ENCODE measurements around the gene USP17L10. TPM values are rescaled to one million over a fixed set of nuclear protein-coding genes. Genes with fewer than 3 reads are reported as not detected.
"Not testable (repeated sequence)": the region's sequence is repeated elsewhere in the genome, so short reads cannot be mapped to it uniquely, and the experiment has no call there.

USP17L10 gene
- total RNA-seq, result not detected

DNA sequence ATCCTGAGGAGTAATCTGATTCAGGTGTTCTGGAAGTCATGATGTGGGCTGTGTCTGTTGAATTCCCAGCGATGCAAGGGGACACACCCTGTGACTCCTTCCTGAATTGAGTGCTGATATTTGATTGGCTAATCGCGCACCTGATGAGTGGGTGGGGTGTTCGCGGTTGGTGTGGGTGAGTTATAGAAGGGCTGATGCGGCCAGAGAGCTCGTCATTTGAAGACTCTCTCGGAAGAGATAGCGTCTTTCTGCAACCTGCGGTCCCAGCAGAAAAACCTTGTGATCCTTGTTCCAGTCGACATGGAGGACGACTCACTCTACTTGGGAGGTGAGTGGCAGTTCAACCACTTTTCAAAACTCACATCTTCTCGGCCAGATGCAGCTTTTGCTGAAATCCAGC, at the start of gene USP17L10:
USP17L10 (plus strand) TSS at position 301 of the 400 bp plus-strand sequence; CDS start at position 301, 0 bp downstream.
- WGBS, 2 donors, result no CpG with 5 or more reads among the region's 13 CpGs
- H3K4me3 ChIP-seq (replicated peaks in 1 of 3); H3K27me3 ChIP-seq; H3K27ac ChIP-seq; H3K36me3 ChIP-seq; intact Hi-C loops (cut with DNase I); DNase-seq; H3K9me3 ChIP-seq; H3K4me1 ChIP-seq: not testable (repeated sequence)

- DNase-seq; intact Hi-C loops (cut with DNase I); H3K4me1 ChIP-seq; H3K36me3 ChIP-seq; H3K4me3 ChIP-seq (replicated peaks in 1 of 3); H3K27me3 ChIP-seq; H3K9me3 ChIP-seq; H3K27ac ChIP-seq: not testable (repeated sequence)
- WGBS, 2 donors, result no CpG with 5 or more reads among the region's 8 CpGs
These were observed 44.5 kb upstream of the USP17L10 start for GRCh38 chr4:9165990-9166389.

- H3K27me3 ChIP-seq; H3K36me3 ChIP-seq; H3K9me3 ChIP-seq; H3K4me3 ChIP-seq (replicated peaks in 1 of 3); H3K4me1 ChIP-seq; DNase-seq; intact Hi-C loops (cut with DNase I); H3K27ac ChIP-seq: not testable (repeated sequence)
- WGBS, 2 donors, result no CpG with 5 or more reads among the region's 11 CpGs
These were observed 40.5 kb upstream of the USP17L10 start, which contains the start of gene FAM90A26 for GRCh38 chr4:9169791-9170459. FAM90A26 (plus strand) TSS chr4:9170409; CDS start chr4:9173173, 2,764 bp downstream.

GRCh38 chr4:9214701-9215100, 4.2 kb downstream of the USP17L10 start:
- H3K36me3 ChIP-seq; H3K27ac ChIP-seq; intact Hi-C loops (cut with DNase I); H3K27me3 ChIP-seq; H3K9me3 ChIP-seq; DNase-seq; H3K4me1 ChIP-seq; H3K4me3 ChIP-seq (replicated peaks in 1 of 3): not testable (repeated sequence)
- WGBS, 2 donors, result 76 to 82% methylated on average over 10 to 11 of the region's 14 CpGs

DNA sequence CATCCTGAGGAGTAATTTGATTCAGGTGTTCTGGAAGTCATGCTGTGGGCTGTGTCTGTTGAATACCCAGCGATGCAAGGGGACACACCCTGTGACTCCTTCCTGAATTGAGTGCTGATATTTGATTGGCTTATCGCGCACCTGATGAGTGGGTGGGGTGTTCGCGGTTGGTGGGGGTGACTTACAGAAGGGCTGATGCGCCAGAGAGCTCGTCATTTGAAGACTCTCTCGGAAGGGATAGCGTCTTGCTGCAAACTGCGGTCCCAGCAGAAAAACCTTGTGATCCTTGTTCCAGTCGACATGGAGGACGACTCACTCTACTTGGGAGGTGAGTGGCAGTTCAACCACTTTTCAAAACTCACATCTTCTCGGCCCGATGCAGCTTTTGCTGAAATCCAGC, 4.6 kb downstream of the USP17L10 start, which contains the start of gene USP17L11:
USP17L11 (plus strand) TSS at position 301 of the 400 bp plus-strand sequence; CDS start at position 301, 0 bp downstream.
- H3K36me3 ChIP-seq; H3K4me1 ChIP-seq; intact Hi-C loops (cut with DNase I); H3K4me3 ChIP-seq (replicated peaks in 1 of 3); H3K27ac ChIP-seq; DNase-seq; H3K9me3 ChIP-seq; H3K27me3 ChIP-seq: not testable (repeated sequence)
- WGBS, 2 donors, result no CpG with 5 or more reads among the region's 14 CpGs

DNA sequence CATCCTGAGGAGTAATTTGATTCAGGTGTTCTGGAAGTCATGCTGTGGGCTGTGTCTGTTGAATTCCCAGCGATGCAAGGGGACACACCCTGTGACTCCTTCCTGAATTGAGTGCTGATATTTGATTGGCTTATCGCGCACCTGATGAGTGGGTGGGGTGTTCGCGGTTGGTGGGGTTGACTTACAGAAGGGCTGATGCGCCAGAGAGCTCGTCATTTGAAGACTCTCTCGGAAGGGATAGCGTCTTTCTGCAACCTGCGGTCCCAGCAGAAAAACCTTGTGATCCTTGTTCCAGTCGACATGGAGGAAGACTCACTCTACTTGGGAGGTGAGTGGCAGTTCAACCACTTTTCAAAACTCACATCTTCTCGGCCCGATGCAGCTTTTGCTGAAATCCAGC, 9.4 kb downstream of the USP17L10 start, which contains the start of gene USP17L12:
USP17L12 (plus strand) TSS at position 301 of the 400 bp plus-strand sequence; CDS start at position 301, 0 bp downstream.
- WGBS, 2 donors, result no CpG with 5 or more reads among the region's 13 CpGs
- intact Hi-C loops (cut with DNase I), result not testable (repeated sequence)

DNA sequence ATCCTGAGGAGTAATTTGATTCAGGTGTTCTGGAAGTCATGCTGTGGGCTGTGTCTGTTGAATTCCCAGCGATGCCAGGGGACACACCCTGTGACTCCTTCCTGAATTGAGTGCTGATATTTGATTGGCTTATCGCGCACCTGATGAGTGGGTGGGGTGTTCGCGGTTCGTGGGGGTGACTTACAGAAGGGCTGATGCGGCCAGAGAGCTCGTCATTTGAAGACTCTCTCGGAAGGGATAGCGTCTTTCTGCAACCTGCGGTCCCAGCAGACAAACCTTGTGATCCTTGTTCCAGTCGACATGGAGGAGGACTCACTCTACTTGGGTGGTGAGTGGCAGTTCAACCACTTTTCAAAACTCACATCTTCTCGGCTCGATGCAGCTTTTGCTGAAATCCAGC, 14.1 kb downstream of the USP17L10 start, which contains the start of gene USP17L13:
USP17L13 (plus strand) TSS at position 301 of the 400 bp plus-strand sequence; CDS start at position 301, 0 bp downstream.
- H3K27ac ChIP-seq; H3K27me3 ChIP-seq; H3K36me3 ChIP-seq; H3K4me1 ChIP-seq; DNase-seq; intact Hi-C loops (cut with DNase I); H3K9me3 ChIP-seq; H3K4me3 ChIP-seq (replicated peaks in 1 of 3): not testable (repeated sequence)
- no CpG with 5 or more reads among the region's 14 CpGs for WGBS, 2 donors

More for the DNA sequence above, 9.4 kb downstream of the USP17L10 start, which contains the start of gene USP17L12:
- DNase-seq; H3K27me3 ChIP-seq; H3K36me3 ChIP-seq; H3K27ac ChIP-seq; H3K4me1 ChIP-seq; H3K9me3 ChIP-seq; H3K4me3 ChIP-seq (replicated peaks in 1 of 3): not testable (repeated sequence)

DNA sequence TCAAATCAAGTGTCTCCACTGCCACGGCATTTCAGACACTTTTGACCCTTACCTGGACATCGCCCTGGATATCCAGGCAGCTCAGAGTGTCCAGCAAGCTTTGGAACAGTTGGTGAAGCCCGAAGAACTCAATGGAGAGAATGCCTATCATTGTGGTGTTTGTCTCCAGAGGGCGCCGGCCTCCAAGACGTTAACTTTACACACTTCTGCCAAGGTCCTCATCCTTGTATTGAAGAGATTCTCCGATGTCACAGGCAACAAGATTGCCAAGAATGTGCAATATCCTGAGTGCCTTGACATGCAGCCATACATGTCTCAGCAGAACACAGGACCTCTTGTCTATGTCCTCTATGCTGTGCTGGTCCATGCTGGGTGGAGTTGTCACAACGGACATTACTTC, 19.8 kb downstream of the USP17L10 start:
- 82% methylated on average over 5 of the region's 8 CpGs; no CpG with 5 or more reads in 1 of the 2 donors for WGBS, 2 donors
- H3K27me3 ChIP-seq; intact Hi-C loops (cut with DNase I); H3K9me3 ChIP-seq; H3K4me1 ChIP-seq; H3K27ac ChIP-seq; H3K4me3 ChIP-seq (replicated peaks in 1 of 3); H3K36me3 ChIP-seq: not testable (repeated sequence)
- DNase-seq, result peak in 1 of 2 donors; percentile 0

DNA sequence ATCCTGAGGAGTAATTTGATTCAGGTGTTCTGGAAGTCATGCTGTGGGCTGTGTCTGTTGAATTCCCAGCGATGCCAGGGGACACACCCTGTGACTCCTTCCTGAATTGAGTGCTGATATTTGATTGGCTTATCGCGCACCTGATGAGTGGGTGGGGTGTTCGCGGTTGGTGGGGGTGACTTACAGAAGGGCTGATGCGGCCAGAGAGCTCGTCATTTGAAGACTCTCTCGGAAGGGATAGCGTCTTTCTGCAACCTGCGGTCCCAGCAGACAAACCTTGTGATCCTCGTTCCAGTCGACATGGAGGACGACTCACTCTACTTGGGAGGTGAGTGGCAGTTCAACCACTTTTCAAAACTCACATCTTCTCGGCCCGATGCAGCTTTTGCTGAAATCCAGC, 23.6 kb downstream of the USP17L10 start, which contains the start of gene USP17L15:
USP17L15 (plus strand) TSS at position 301 of the 400 bp plus-strand sequence; CDS start at position 301, 0 bp downstream.
- H3K36me3 ChIP-seq; H3K4me3 ChIP-seq (replicated peaks in 1 of 3); H3K9me3 ChIP-seq; H3K27ac ChIP-seq; DNase-seq; H3K27me3 ChIP-seq; H3K4me1 ChIP-seq; intact Hi-C loops (cut with DNase I): not testable (repeated sequence)
- no CpG with 5 or more reads among the region's 15 CpGs for WGBS, 2 donors

DNA sequence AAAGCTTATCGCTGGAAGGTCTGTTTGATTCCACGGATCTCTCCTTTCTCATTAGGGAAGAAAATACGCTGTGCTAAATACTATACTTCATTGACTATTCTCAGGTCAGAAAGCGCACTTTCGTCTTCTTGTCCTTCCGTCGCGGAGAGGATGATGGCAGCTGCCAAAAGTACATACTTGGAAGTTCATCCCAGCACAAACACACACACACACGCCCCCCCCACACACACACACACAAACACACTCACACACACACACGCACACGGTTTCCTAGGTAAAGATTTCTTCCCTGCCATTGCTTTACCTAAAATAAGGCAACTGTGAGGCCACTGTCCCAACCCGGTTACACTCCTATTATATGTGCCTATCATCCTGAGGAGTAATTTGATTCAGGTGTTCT, 28.0 kb downstream of the USP17L10 start:
- H3K9me3 ChIP-seq; H3K27me3 ChIP-seq; intact Hi-C loops (cut with DNase I); H3K4me3 ChIP-seq (replicated peaks in 1 of 3); H3K4me1 ChIP-seq; H3K36me3 ChIP-seq; H3K27ac ChIP-seq: not testable (repeated sequence)
- WGBS, 2 donors, result no CpG with 5 or more reads among the region's 12 CpGs
- peak; percentile 2 for DNase-seq

DNA sequence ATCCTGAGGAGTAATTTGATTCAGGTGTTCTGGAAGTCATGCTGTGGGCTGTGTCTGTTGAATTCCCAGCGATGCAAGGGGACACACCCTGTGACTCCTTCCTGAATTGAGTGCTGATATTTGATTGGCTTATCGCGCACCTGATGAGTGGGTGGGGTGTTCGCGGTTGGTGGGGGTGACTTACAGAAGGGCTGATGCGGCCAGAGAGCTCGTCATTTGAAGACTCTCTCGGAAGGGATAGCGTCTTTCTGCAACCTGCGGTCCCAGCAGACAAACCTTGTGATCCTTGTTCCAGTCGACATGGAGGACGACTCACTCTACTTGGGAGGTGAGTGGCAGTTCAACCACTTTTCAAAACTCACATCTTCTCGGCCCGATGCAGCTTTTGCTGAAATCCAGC, 33.1 kb downstream of the USP17L10 start, which contains the start of gene USP17L17:
USP17L17 (plus strand) TSS at position 301 of the 400 bp plus-strand sequence; CDS start at position 301, 0 bp downstream.
- intact Hi-C loops (cut with DNase I); DNase-seq; H3K9me3 ChIP-seq; H3K36me3 ChIP-seq; H3K4me3 ChIP-seq (replicated peaks in 1 of 3); H3K4me1 ChIP-seq; H3K27ac ChIP-seq; H3K27me3 ChIP-seq: not testable (repeated sequence)
- WGBS, 2 donors, result 86 to 90% methylated on average over 7 to 12 of the region's 14 CpGs

- DNase-seq, result peak; percentile 1 to 3
- H3K4me3 ChIP-seq (replicated peaks in 1 of 3); H3K4me1 ChIP-seq; intact Hi-C loops (cut with DNase I); H3K27me3 ChIP-seq; H3K36me3 ChIP-seq; H3K9me3 ChIP-seq; H3K27ac ChIP-seq: not testable (repeated sequence)
- 91 to 92% methylated on average over 12 to 15 of the region's 26 CpGs for WGBS, 2 donors
These were observed 37.7 kb downstream of the USP17L10 start, which contains the start of gene USP17L18 for GRCh38 chr4:9247953-9248680. USP17L18 (plus strand) TSS chr4:9248630; CDS start chr4:9248630, 0 bp downstream.
